Uterus (tissue), 2 donors: ENCODE measurements around the gene OR5K2.

Source experiments
- POLR2A ChIP-seq, 2 donors: fragments of 450-650 bp; IDR thresholded peaks; one replicate each; pipeline ENCODE4 v1.6.1; 2016; ENCODE audit warnings: antibody characterized with exemption in 2 of 2, mild to moderate bottlenecking in 1 of 2, moderate library complexity in 1 of 2
- TF ChIP-seq, protein P1 (sequence below), 4 experiments: fragments of 200-600 bp in 2 of 4; fragments of 450-650 bp in 2 of 4; sonication (generic) in 2 of 4; IDR thresholded peaks; one replicate each; pipeline ENCODE4 v1.5.1; 2016 to 2019; ENCODE audit warnings: antibody characterized with exemption in 4 of 4, mild to moderate bottlenecking in 2 of 4, moderate library complexity in 1 of 4

DNA sequence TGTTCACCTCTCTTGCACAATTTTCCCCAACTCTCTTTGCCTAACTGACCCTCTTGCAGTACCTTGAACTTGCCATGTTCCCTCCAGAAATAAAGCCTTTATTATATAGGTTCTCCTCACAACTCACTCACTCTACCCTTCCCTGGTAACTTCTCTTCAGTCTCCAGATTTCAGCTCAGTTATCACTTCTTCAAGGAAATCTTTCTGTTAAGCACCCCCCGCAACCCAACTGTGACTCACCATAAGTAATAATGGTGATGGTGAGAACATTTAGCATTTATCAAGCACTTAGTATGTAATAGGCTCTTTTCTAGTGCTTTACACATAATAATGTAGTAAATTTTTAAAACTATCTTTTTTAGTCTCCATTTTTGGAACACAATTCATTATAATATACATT is 42.6 kb upstream of the OR5K2 start:
- TF ChIP-seq POLR2A (IDR thresholded peaks at IDR 0.05): no peak
- TF ChIP-seq, protein P1, sequence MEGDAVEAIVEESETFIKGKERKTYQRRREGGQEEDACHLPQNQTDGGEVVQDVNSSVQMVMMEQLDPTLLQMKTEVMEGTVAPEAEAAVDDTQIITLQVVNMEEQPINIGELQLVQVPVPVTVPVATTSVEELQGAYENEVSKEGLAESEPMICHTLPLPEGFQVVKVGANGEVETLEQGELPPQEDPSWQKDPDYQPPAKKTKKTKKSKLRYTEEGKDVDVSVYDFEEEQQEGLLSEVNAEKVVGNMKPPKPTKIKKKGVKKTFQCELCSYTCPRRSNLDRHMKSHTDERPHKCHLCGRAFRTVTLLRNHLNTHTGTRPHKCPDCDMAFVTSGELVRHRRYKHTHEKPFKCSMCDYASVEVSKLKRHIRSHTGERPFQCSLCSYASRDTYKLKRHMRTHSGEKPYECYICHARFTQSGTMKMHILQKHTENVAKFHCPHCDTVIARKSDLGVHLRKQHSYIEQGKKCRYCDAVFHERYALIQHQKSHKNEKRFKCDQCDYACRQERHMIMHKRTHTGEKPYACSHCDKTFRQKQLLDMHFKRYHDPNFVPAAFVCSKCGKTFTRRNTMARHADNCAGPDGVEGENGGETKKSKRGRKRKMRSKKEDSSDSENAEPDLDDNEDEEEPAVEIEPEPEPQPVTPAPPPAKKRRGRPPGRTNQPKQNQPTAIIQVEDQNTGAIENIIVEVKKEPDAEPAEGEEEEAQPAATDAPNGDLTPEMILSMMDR (IDR thresholded peaks at IDR 0.05): no peak
